ENCODE data around the gene KLF15. TPM values are rescaled to one million over a fixed set of nuclear protein-coding genes. Genes with fewer than 3 reads are reported as not detected.

The KLF15 gene
- total RNA-seq: 5.9 TPM

GRCh38 chr3:126357295-126358037, at the start of gene KLF15:
TSS of gene KLF15 (minus strand) at chr3:126357408. CDS start at chr3:126352922, 4,486 bp downstream.
- DNase-seq: peak; percentile 58

DNA sequence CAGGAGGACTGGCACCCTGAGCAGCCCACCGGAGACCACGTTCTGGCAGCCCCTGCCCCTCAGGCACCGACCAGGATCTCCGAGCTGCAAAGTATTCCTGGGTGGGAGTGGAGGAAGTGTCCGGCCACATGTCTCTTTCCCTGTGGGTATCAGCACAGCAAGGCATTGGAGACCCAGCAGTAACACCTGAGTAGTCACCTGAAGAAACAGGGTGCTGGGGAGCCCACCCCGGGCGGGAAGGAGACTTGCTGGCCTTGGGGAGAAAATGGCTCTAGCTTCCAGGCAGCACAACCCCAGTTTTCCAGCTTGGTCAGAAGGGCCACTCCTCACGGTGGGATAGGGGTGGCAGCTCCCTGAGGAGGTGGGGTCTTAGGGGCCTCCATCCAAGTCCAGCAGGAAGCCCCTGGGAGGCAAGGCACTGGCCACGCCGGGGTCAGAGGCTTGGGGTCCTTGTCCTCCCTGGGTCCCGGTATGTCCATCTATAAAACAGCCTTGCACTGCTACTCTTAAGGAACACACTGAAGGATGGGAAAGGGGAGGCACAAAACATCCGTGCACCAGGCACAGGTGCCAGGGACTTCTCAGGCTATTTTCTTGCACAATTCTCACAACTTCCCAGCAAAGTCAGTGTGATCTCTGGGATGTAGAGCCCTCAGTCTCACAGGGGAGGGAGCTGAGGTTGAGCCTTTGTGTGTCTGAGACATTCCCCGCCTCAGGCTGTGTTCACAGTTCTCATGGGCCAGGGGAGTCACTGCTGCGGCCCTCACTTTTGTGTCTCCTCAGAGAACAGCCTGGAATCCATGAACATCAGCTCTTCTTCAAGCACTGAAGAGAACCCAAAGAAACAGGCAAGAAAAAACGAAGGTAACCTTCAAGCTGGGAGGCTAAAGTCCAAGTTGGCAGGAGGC, 49.4 kb upstream of the KLF15 start:
- no peak for DNase-seq

- no peak for DNase-seq
Measured at GRCh38 chr3:126402666-126403302, 45.6 kb upstream of the KLF15 start.

- no peak for DNase-seq
Measured at GRCh38 chr3:126402178-126402577, 45.0 kb upstream of the KLF15 start.

- DNase-seq: no peak
Measured at GRCh38 chr3:126401611-126402160, 44.5 kb upstream of the KLF15 start.

DNA sequence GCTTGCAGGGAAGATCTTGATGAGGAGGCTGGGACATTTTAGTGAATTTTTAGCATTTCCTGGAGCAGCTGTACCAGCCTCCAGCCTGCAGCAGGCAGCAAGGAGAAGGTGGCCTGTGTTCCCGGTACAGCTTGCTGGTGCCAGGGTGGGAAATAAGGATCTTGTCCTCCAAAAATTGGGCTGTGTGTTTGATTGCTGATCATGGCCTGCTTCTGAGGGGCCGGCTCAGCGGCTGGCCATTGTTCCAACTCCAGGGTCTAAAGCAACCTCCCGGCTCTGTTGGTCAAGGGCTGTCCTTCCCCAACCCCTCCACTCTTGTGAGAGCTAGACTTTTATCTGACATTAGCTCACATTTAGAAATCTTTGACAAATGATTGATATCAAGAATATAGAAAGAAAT, 42.5 kb upstream of the KLF15 start:
- no peak for DNase-seq

GRCh38 chr3:126399351-126399735, 42.1 kb upstream of the KLF15 start:
- DNase-seq: no peak

- no peak for DNase-seq
Measured at GRCh38 chr3:126398423-126399350, 41.5 kb upstream of the KLF15 start.

DNA sequence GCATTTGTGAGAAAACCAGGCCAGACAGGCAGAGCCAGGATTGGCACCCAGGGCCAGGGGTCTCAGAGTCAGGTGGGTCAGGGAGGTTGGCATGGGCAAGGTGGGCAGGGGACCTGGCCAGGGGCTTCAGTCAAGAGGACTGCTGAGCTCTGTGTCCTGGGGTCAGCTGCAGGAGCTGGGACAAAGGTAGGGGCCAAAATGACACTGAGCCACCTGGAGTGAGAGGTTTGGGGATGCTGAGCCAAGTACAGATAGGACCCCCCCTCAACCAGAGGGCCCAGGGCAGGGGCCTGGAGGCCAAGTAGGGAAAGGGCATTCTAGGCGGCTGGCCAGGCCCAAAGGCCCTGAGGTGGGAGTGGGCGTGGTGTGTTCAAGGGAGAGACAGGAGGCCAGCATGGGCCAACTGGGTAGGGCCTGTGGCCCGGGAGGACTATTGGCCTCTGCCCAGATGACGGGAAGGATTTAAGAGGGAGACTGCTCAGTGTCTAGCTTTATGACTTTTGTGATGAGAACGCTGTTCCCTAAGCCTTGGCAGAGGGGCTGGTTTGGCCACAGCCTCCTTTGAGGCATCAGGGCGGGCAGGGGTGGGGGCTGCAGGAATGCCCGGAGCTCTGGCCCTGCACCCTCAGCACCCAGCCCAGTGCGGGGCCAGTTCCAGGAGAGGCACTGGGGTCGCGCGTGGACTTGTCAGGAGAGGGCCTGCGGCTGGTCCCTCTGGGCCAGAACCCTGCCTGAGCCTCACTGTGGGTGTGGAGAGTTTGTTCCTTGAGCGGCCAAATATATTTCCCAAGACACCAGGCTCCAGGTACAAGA, 40.6 kb upstream of the KLF15 start:
- DNase-seq: no peak

DNA sequence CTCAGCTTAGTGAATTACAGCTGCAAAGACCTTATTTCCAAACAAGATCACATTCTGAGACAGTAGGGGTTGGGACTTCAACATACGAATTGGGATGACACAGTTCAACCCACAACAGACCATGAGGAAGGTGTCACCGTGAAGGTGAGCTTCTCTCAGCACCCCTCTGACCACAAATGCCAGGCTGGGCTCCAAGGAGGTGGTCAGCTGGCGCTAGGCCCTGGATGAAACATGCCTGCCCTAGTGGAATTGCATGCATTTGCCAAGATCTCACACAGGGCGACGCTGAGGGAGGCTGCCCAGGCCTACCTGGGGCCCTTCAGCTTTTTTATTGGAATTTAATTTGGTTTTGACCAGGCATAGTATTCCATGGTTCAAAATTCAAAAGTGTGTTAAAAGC, 39.3 kb upstream of the KLF15 start:
- DNase-seq: no peak

GRCh38 chr3:126395846-126396513, 38.8 kb upstream of the KLF15 start:
- no peak for DNase-seq

GRCh38 chr3:126394977-126395321, 37.7 kb upstream of the KLF15 start:
- no peak for DNase-seq

DNA sequence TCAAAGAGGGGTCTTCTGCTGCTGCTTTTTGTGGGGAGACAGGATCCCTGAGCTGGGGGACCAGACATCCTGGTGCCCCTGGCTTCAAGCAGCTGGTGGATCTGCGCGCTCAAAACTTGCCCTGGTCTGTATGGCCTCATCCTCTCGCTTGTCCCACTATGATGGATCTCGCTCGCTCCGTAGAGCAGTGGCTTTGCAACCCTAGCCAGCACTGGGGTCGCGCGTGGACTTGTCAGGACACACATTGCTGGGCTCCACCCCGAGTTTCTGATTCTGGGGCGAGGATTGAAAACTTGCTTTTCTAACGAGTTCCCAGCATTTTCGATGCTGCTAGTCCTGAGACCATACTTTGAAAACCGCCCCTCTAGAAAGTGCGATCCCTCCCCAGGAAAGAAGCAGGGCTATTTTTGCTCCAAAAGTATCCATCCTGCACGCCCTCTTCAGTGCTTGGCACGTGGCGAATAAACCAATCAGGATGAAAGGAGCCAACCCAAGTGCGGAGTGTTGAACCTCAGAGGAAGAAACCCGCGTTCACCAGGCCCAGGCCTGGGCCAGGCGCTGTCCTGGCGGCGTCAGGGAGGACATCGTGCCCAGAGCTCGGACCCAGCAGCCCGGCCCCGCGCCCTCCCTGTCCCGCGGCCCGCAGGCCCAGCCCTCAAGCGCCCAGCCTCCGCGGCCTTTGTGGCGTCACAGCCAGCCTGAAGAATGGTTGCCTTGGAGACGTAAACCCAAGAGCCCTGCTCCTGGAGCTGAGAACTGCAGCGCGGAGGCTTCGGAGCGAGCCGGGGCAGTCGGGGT, 37.2 kb upstream of the KLF15 start, which contains the start of gene CFAP100:
Gene CFAP100, plus strand, starts transcription at position 731 of the 798 bp plus-strand sequence. CDS start 1,092 bp downstream, outside the sequence.
- peak; percentile 38 for DNase-seq

DNA sequence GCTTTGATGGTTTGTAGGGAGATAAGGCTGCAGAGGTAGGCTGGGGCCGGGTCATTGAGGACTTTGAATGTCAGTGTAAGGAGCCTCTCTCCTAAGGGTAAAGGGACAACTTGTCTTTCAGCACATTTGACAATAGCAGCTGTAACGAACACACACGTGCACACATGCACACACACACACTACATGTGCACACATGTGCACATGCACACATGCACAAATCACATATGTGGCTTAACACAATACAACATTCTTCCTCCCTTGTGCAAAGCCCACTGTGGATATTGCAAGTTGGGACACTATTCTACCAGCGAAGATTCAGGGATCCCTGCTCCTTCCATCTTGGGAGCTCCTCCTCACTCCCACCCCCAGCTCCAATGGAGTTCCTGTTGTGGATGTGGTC, 36.4 kb upstream of the KLF15 start:
- DNase-seq: no peak

DNA sequence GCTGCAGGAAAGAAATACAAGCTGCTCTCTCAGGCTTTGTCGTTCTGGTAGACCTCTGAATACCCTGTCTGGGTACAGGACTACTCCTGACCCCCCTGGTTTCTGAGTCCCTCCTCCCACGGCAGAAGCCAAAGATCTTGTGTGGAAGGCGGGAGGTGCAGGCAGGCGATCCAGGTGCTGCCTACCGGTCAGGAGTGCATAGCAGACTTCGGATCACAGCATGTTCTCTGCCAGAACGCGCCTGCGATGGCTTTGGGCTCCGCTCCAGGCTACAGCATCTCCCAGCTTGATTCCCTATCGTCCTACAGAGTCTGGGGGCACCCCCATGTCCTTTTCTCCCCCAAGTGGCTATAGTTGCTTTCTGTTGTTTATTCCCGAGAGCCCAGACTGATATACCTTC, 35.0 kb upstream of the KLF15 start:
- DNase-seq: no peak

DNA sequence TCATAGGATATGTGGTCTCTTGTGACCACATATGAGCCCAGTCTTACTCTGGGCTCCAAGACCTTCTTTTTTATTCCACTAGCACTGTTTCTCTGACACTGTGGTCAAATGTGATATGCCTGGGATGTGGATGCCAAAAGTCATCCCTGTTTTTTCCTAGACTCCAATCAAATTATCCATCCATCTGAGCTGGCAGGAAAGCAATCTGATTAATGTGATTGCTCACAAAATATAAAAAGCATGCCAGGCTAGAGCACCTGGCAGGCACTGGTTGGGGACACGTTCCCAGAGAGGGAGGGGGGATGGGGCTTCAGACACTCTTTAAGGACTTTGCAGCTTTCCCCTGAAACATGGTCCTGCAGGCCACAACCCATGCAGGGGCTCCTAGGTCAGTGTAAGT, 34.4 kb upstream of the KLF15 start:
- DNase-seq: no peak

- DNase-seq: no peak
Measured at GRCh38 chr3:126390751-126391150, 33.5 kb upstream of the KLF15 start.

DNA sequence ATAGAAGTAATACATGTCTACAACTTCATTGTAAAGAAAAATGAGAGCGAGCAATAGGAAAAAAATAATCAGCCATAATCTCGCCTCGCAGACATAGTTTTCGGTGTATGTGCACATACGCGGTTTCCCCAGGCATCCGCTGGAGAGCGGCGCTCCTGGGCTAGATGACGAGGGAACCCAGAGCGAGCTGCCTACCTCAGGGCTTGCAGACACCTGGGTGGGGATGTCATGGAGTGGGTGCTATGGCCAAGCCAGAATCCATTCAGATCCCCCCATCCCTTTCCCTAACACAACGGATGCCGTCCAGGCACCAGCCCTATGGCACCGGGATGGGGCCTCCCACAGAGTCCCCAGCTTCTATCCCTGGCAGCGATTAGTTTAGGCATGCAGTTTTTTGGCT, 33.0 kb upstream of the KLF15 start:
- no peak for DNase-seq

DNA sequence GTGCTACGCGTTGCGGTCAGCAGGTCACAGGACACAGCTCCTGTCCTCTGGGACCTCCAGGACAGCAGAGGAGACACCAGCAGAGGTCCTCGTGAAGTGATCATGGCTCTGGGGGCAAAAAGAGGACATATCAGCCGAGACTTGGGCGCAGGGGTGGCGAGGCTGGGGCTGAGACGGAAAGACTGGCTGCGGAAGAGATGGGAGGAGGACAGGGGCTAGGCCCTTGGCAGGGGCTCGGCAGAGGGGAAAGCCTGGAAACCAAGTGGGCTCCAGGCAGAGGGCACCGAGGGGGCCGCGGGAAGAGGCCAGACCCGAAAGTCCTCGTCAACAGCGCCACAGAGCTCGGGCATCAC, 32.6 kb upstream of the KLF15 start:
- DNase-seq: no peak

Data from skin of body (tissue), 2 donors.